HEK293T (cell line): ENCODE data around the gene SPACA6.

Source experiments
- CTCF ChIA-PET: fragments of 350-600 bp; formaldehyde crosslinking; extraction: SDS; loops from one replicate; lab custom pipeline; 2021; ENCODE audit warnings: antibody characterized with exemption, inconsistent platforms; lab: Yijun Ruan, JAX
- POLR2A ChIA-PET: fragments of 350-600 bp; formaldehyde crosslinking; extraction: SDS; loops from one replicate; lab custom pipeline; 2020; ENCODE audit warnings: antibody characterized with exemption, inconsistent platforms; lab: Yijun Ruan, JAX
- DNase-seq: peaks from one replicate; pipeline ENCODE4 v3.0.0; 2012; ENCODE audit warnings: mixed read lengths; ENCODE audit errors: extremely low spot score
- ARNT ChIP-seq: fragments of 450-650 bp; IDR thresholded peaks from 2 replicates; pipeline ENCODE4 v1.6.1; 2017; ENCODE audit warnings: mild to moderate bottlenecking
- BHLHE40 ChIP-seq: fragments of 450-650 bp; IDR thresholded peaks from 2 replicates; pipeline ENCODE4 v1.6.1; 2016; ENCODE audit warnings: mild to moderate bottlenecking, moderate library complexity, borderline replicate concordance
- CTBP1 ChIP-seq: fragments of 450-650 bp; IDR thresholded peaks from 2 replicates; pipeline ENCODE4 v1.6.1; 2016; ENCODE audit warnings: borderline replicate concordance
- ELF4 ChIP-seq: fragments of 450-650 bp; IDR thresholded peaks from 2 replicates; pipeline ENCODE4 v1.6.1; 2017; ENCODE audit warnings: antibody characterized with exemption
- FOXA1 ChIP-seq: fragments of 450-650 bp; IDR thresholded peaks from 2 replicates; pipeline ENCODE4 v1.6.1; 2016; ENCODE audit warnings: mild to moderate bottlenecking
- FOXK2 ChIP-seq: fragments of 450-650 bp; IDR thresholded peaks from 2 replicates; pipeline ENCODE4 v1.6.1; 2016; ENCODE audit warnings: mild to moderate bottlenecking
- FOXM1 ChIP-seq: fragments of 450-650 bp; IDR thresholded peaks from 2 replicates; pipeline ENCODE4 v1.6.1; 2017; ENCODE audit warnings: mild to moderate bottlenecking, borderline replicate concordance
- HDGF ChIP-seq: fragments of 450-650 bp; IDR thresholded peaks from 2 replicates; pipeline ENCODE4 v1.6.1; 2017; ENCODE audit warnings: antibody characterized with exemption, borderline replicate concordance
- L3MBTL2 ChIP-seq: fragments of 450-650 bp; conservative IDR thresholded peaks from 2 replicates; pipeline ENCODE4 v1.6.1; 2016; ENCODE audit warnings: mild to moderate bottlenecking
- LEF1 ChIP-seq: fragments of 450-650 bp; IDR thresholded peaks from 2 replicates; pipeline ENCODE4 v1.6.1; 2017; ENCODE audit warnings: mild to moderate bottlenecking, borderline replicate concordance
- NFRKB ChIP-seq: fragments of 450-650 bp; IDR thresholded peaks from 2 replicates; pipeline ENCODE4 v1.6.1; 2016; ENCODE audit warnings: mild to moderate bottlenecking, moderate library complexity
- SP1 ChIP-seq: fragments of 450-650 bp; IDR thresholded peaks from 2 replicates; pipeline ENCODE4 v1.6.1; 2017
- SUZ12 ChIP-seq: fragments of 450-650 bp; IDR thresholded peaks from 2 replicates; pipeline ENCODE4 v1.6.1; 2016; ENCODE audit warnings: mild to moderate bottlenecking
- TARDBP ChIP-seq: fragments of 450-650 bp; IDR thresholded peaks from 2 replicates; pipeline ENCODE4 v1.6.1; 2016
- ZNF384 ChIP-seq: fragments of 450-650 bp; IDR thresholded peaks from 2 replicates; pipeline ENCODE4 v1.6.1; 2016
- TF ChIP-seq, protein P1 (sequence below): fragments of 450-650 bp; IDR thresholded peaks from 2 replicates; pipeline ENCODE4 v1.6.1; 2016

SPACA6 gene

DNA sequence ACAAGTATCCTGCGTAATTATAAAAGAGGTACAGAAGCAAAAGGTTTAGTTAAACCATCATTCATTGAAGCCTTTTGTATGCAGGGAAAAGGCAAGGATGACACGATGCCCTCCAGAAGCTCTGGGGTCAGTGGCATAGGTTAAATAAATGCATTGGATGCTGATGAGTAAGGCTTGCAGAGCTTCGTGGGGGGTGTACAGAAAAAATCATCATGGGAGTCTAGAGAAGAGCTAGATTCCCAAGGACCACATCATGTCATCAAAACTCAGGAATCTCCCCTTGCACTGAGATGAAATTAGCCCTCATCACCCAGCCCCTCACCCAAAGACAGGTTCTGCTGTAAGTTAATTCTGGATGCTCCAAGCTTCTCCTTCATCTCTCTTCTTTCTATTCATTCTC is 50.3 kb downstream of the SPACA6 start:
- TF ChIP-seq BHLHE40, result no peak
- TF ChIP-seq, protein P1, sequence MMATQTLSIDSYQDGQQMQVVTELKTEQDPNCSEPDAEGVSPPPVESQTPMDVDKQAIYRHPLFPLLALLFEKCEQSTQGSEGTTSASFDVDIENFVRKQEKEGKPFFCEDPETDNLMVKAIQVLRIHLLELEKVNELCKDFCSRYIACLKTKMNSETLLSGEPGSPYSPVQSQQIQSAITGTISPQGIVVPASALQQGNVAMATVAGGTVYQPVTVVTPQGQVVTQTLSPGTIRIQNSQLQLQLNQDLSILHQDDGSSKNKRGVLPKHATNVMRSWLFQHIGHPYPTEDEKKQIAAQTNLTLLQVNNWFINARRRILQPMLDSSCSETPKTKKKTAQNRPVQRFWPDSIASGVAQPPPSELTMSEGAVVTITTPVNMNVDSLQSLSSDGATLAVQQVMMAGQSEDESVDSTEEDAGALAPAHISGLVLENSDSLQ, result no peak
- TF ChIP-seq SUZ12, result no peak
- TF ChIP-seq LEF1, result no peak
- TF ChIP-seq FOXK2, result no peak
- no peak for TF ChIP-seq NFRKB
- no peak for TF ChIP-seq SP1
- TF ChIP-seq L3MBTL2, result no peak
- TF ChIP-seq FOXA1, result no peak
- TF ChIP-seq ZNF384, result no peak
- no peak for TF ChIP-seq HDGF
- TF ChIP-seq ELF4, result no peak
- no peak for TF ChIP-seq FOXM1
- no peak for TF ChIP-seq CTBP1
- TF ChIP-seq ARNT, result no peak
- TF ChIP-seq TARDBP, result no peak
- POLR2A ChIA-PET, result no interaction called here
- no peak for DNase-seq
- CTCF ChIA-PET, result no interaction called here

DNA sequence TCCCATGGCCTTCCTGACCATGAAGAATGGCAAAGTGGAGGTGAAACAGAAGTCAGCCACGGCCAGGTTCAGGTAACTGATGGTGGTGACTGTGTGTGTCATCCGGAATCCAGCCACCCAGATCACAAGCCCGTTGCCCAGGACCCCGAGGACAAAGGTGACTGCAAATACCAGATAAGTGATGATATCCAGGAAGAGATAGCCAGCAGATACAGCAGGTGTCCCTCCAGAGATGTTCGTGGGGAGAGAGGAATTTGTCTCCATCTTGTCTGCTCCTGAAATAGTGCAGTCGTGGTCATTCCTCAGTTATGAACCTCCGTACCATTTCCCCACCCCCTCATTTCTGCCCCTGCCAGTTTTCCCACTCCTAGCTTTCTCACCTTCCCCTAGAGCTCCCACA is 53.6 kb downstream of the SPACA6 start:
- CTCF ChIA-PET, result no interaction called here
- TF ChIP-seq, protein P1, result no peak
- no peak for TF ChIP-seq SP1
- no peak for TF ChIP-seq L3MBTL2
- no peak for TF ChIP-seq SUZ12
- no peak for TF ChIP-seq FOXK2
- no peak for TF ChIP-seq LEF1
- no peak for TF ChIP-seq ARNT
- no peak for TF ChIP-seq HDGF
- DNase-seq, result no peak

DNA sequence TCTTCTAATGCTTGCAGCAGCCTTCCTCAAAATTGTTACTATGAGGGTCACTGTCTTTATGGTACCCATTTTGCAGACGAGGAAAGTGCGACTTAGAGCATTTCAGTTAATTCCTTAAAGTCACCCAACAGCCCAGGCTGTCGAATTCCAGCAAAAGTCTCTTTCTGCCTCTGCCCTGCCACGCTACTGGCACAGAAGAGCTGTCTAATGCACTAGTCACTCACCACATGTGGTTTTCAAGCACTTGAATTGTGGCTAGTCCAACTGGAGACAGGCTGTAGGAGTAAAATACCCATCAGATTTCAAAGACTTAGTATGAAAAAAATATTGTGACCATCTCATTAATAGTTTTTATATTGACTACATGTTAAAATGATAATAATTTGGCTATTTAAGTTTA is 56.8 kb downstream of the SPACA6 start:
- ChIA-PET POLR2A (no interaction called here), CTCF (no interaction called here)
- TF ChIP-seq FOXA1 (no peak), L3MBTL2 (no peak), HDGF (no peak), NFRKB (no peak), ARNT (no peak), FOXK2 (no peak), TARDBP (no peak), CTBP1 (no peak), LEF1 (no peak), SP1 (no peak), SUZ12 (no peak), ZNF384 (no peak), FOXM1 (no peak), BHLHE40 (no peak), ELF4 (no peak)
- TF ChIP-seq, protein P1, result no peak
- DNase-seq, result no peak

More for the DNA sequence above, 53.6 kb downstream of the SPACA6 start:
- POLR2A ChIA-PET, result no interaction called here

DNA sequence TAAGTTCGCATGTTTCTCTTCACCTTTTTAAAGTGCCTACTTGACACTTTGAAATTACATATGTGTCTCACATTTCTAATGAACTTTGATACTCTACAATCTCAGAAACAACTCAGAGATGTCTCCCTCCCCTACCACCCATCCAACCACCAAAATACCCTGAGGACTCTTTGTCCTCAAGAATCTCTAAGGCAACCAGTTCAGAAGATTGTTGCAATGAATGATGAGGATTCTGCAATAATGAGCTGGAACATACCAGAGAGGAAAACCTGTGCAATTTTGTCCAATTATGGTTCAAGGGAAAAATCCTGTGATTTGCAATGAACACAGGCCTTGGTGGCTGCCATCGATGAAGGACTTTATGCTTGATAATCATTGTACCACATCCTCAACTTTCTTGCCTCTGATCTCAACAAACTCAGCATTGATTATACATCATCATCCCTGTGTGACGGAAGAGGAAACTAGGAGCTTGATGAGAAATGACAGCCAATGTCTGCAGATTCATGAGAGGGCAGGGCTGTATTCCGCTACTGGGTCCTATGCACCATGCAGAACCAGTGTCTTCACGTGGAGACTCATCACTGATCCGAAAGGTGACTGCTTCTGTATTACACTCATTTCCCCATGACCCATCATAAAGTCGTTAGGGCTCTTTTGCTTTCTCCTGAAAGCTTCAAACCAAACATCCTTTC is 57.4 kb downstream of the SPACA6 start:
- POLR2A ChIA-PET, result no interaction called here
- no peak for TF ChIP-seq TARDBP
- CTCF ChIA-PET, result no interaction called here
- no peak for DNase-seq

DNA sequence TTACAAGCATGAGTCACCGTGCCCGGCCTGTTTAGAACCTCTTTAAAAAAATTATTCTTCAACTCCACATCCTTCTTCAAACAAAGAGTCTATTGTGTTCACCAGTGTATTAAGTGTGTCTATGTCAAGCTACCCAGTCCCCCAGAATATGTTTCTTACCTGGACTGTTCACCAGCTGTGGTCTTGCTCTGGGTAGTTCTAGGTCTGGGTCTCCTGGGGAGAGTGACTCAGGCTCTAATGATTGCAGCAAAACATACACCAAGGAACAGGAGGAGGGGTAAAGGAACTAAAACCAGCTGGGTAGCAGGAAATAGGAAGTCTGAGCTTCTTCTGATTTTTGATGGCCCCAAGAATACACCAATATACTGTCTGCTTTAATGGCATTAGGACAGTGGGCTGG is 58.5 kb downstream of the SPACA6 start, which contains the start of gene FPR1:
TSS of gene FPR1 (minus strand) at position 224 of the 400 bp plus-strand sequence. CDS start 4,884 bp downstream, outside the sequence.
- ChIA-PET CTCF (no interaction called here), POLR2A (no interaction called here)
- DNase-seq, result no peak
- TF ChIP-seq FOXA1 (no peak), SP1 (no peak), FOXM1 (no peak), BHLHE40 (no peak), L3MBTL2 (no peak), CTBP1 (no peak), HDGF (no peak), ELF4 (no peak), ZNF384 (no peak), FOXK2 (no peak), LEF1 (no peak), SUZ12 (no peak), NFRKB (no peak), ARNT (no peak)

DNA sequence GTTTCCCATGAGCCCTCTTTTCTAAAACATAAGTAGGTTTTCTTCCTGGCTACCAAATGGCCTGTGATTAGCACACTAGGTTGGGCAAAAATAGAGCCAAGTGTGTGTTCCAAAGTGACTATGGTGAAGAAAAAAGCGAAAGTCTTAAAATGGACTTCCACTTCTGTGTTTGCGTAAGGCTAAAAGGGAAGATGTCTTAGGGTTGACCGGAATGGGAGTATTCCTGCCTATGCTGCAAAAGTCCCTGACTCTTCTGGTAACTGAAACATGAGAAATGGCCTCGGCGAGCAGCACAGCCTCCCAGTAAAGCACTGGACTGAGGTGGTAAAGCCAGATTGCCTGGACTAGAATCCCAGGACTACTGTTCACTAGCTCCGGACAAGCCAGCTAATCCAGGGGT is 61.0 kb downstream of the SPACA6 start:
- TF ChIP-seq ARNT, result no peak
- TF ChIP-seq FOXA1, result no peak
- TF ChIP-seq, protein P1, result no peak
- TF ChIP-seq ZNF384, result no peak
- TF ChIP-seq SP1, result no peak
- no peak for TF ChIP-seq BHLHE40
- no peak for TF ChIP-seq NFRKB
- TF ChIP-seq LEF1, result no peak
- TF ChIP-seq CTBP1, result no peak
- no peak for TF ChIP-seq FOXM1
- no peak for TF ChIP-seq HDGF
- no peak for DNase-seq
- ChIA-PET CTCF (no interaction called here), POLR2A (no interaction called here)
